Thymus (tissue), 11 donors: ENCODE measurements around the gene CUL9. TPM values are rescaled to one million over a fixed set of nuclear protein-coding genes. Genes with fewer than 3 reads are reported as not detected.

ENCODE experiments used
- DNase-seq, 9 donors: peaks; one replicate each; pipeline ENCODE4 v3.0.0-alpha.2; 2013; ENCODE audit warnings: low spot score in 9 of 9, low read depth in 6 of 9, missing footprints in 1 of 9
- H3K27ac ChIP-seq, 2 donors: one replicate each; pipeline ENCODE4 v1.5.1; 2013; ENCODE audit warnings: control low read depth in 1 of 2, low read depth in 1 of 2, low read length in 1 of 2, mild to moderate bottlenecking in 1 of 2, moderate library complexity in 1 of 2
- H3K27me3 ChIP-seq, 2 donors: one replicate each; pipeline ENCODE4 v1.5.1; 2013; ENCODE audit warnings: low read length in 1 of 2; ENCODE audit not compliant: control insufficient read depth in 2 of 2, insufficient read depth in 1 of 2
- H3K36me3 ChIP-seq, 2 donors: one replicate each; pipeline ENCODE4 v1.5.1; 2013; ENCODE audit warnings: low read length in 1 of 2, mild to moderate bottlenecking in 1 of 2, moderate library complexity in 1 of 2; ENCODE audit not compliant: control insufficient read depth in 2 of 2, insufficient read depth in 2 of 2
- H3K4me1 ChIP-seq, 2 donors: one replicate each; pipeline ENCODE4 v1.5.1; 2013; ENCODE audit warnings: low read length in 2 of 2; ENCODE audit not compliant: control insufficient read depth in 2 of 2, insufficient read depth in 2 of 2
- H3K4me3 ChIP-seq, 2 donors: one replicate each; pipeline ENCODE4 v1.5.1; 2013; ENCODE audit warnings: low read length in 2 of 2, control low read depth in 1 of 2, mild to moderate bottlenecking in 1 of 2
- H3K9me3 ChIP-seq, 2 donors: one replicate each; pipeline ENCODE4 v1.5.1; 2013; ENCODE audit warnings: low read length in 1 of 2, mild to moderate bottlenecking in 1 of 2; ENCODE audit not compliant: control insufficient read depth in 2 of 2, insufficient read depth in 1 of 2
- WGBS: extraction: QIAGEN DNeasy Blood & Tissue Kit; methylation state at CpG from one replicate; pipeline ENCODE4 v1.1.7; 2013; 5-methylcytosine and 5-hydroxymethylcytosine counted together
- polyA plus RNA-seq: library from polyadenylated mRNA; stranded (reverse); fragments of 200-250 nt; gene quantifications from one replicate; pipeline ENCODE4 v1.2.3, GENCODE V29; 2013
- total RNA-seq: library from RNA; stranded (reverse); fragments of 120-200 nt; gene quantifications from one replicate; pipeline ENCODE4 v1.2.4, GENCODE V29; 2013
- donor health status: healthy.

The CUL9 gene
- total and polyA plus RNA-seq, 2 donors = 25.3 to 119 TPM

DNA sequence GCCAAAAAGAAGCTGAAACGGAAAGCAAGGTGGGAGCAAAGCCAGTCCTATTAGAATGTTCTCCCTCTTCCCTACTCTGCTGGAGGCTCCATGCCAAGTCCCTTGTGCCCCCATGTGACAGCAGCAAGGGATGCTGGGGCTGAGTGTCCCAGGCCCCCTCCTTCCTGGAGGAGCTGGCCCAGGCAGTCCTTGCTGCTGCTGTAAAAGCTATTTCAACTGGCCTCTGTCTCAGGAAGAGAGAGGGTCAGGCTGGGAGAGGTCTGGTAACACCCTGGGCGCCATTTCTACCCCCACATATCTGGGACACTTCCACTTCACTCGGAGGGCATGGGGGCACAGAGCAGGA, 86.3 kb downstream of the CUL9 start:
- peaks cover 4 to 78% of the 10 kb centered on the region in 2 donors for H3K27me3 ChIP-seq
- H3K4me1 ChIP-seq = peaks cover 9 to 22% of the 10 kb centered on the region in 2 donors
- no peak for DNase-seq
- whole genome bisulfite sequencing = 76% methylated on average over 3 of the region's 3 CpGs
- no peak overlapping the region for H3K27ac ChIP-seq
- H3K36me3 ChIP-seq = no peaks in the 10 kb centered on the region
- peaks cover 0 to 2% of the 10 kb centered on the region in 2 donors for H3K9me3 ChIP-seq
- H3K4me3 ChIP-seq = no peak overlapping the region

DNA sequence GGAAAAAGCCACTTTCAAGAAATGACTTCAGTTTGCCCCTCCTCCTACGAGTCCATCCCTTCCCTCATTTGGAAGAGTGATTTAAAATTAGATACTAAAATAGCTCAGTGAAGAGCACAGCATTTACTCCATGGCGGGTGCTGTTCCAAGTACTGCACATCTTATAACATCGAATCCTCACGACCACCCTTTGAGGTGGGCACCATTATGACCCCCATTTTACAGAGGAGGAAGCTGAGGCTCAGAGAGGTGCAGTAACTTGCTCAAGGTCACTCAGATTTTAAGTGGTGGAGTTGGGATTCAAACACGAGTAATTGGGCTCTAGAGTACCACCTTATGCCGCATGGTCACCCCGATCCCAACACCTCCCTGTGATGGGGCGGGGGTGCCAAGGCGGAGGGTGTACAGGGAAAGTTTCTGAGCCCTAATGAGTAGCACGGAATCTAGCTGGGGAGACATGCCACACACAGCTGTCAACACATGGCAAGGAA, 86.8 kb downstream of the CUL9 start:
- 86% methylated on average over 10 of the region's 10 CpGs for WGBS
- H3K36me3 ChIP-seq = no peaks in the 10 kb centered on the region
- H3K27ac ChIP-seq = no peak overlapping the region
- no peak for DNase-seq
- peaks cover 0 to 2% of the 10 kb centered on the region in 2 donors for H3K9me3 ChIP-seq
- H3K27me3 ChIP-seq = peaks cover 8 to 83% of the 10 kb centered on the region in 2 donors
- no peak overlapping the region for H3K4me3 ChIP-seq
- peaks cover 9 to 22% of the 10 kb centered on the region in 2 donors for H3K4me1 ChIP-seq

- H3K9me3 ChIP-seq = peaks cover 0 to 2% of the 10 kb centered on the region in 2 donors
- H3K36me3 ChIP-seq = no peaks in the 10 kb centered on the region
- peak overlapping the region; percentile 16 to 49 for H3K4me3 ChIP-seq
- peaks cover 9 to 22% of the 10 kb centered on the region in 2 donors for H3K4me1 ChIP-seq
- peak in 5 of 9 donors; percentile 22 to 53 (median 35) for DNase-seq
- WGBS = 3% methylated on average over 44 of the region's 44 CpGs
- H3K27me3 ChIP-seq = peaks cover 13 to 88% of the 10 kb centered on the region in 2 donors
- peak overlapping the region in 1 of 2 donors; percentile 55 for H3K27ac ChIP-seq
These were observed 87.4 kb downstream of the CUL9 start for GRCh38 chr6:43269273-43270007.

DNA sequence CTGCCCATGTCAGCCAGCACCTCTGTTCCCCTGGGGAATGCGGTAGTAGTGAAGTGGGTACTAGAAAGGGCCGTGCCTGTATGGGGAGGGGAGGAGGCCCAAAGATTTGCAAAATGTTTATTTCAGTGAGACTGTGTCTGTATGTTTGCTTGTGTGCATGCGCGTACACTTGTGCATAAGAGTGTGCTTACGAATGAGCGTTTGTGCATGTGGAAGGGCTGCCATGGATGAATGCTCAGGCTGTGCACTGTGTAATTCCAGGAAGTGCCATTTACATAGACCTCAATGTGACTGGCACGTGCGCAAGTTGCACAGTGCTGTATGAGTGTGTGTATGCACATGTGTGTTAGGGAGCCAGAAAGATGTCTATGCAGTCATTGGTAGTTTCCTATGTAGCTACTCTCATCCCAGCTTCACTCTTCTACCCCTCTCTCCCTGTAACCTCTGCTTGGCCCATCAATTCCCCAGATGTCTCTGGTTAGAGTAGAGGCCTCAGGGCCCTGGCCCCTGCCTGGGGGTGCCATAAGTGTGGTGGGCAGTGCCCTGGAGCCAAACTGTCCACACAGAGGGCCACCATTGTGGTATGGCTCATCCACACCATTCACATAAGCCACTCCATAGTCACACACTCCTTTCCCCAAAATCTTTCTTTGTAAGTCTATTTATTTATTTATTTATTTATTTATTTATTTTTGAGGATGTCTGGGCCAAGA, 89.3 kb downstream of the CUL9 start:
- Histone ChIP-seq H3K36me3 (no peaks in the 10 kb centered on the region), H3K4me1 (peaks cover 9 to 32% of the 10 kb centered on the region in 2 donors), H3K9me3 (peaks cover 0 to 2% of the 10 kb centered on the region in 2 donors), H3K4me3 (no peak overlapping the region), H3K27ac (no peak overlapping the region), H3K27me3 (peaks cover 29 to 96% of the 10 kb centered on the region in 2 donors)
- no peak for DNase-seq
- 97% methylated on average over 8 of the region's 8 CpGs for WGBS

GRCh38 chr6:43271944-43272343, 89.9 kb downstream of the CUL9 start:
- no peak overlapping the region for H3K27ac ChIP-seq
- peaks cover 9 to 35% of the 10 kb centered on the region in 2 donors for H3K4me1 ChIP-seq
- H3K36me3 ChIP-seq = no peaks in the 10 kb centered on the region
- H3K27me3 ChIP-seq = peaks cover 36 to 100% of the 10 kb centered on the region in 2 donors
- no peak overlapping the region for H3K4me3 ChIP-seq
- DNase-seq = no peak
- peaks cover 0 to 7% of the 10 kb centered on the region in 2 donors for H3K9me3 ChIP-seq

GRCh38 chr6:43273707-43274106, 91.7 kb downstream of the CUL9 start:
- peaks cover 45 to 100% of the 10 kb centered on the region in 2 donors for H3K27me3 ChIP-seq
- no peak overlapping the region for H3K27ac ChIP-seq
- 81% methylated on average over 2 of the region's 2 CpGs for WGBS
- H3K9me3 ChIP-seq = peaks cover 0 to 7% of the 10 kb centered on the region in 2 donors
- peaks cover 9 to 32% of the 10 kb centered on the region in 2 donors for H3K4me1 ChIP-seq
- no peak overlapping the region for H3K4me3 ChIP-seq
- no peak for DNase-seq
- no peaks in the 10 kb centered on the region for H3K36me3 ChIP-seq

Other genes with a start within 250 kb of the CUL9 start
- gene GNMT, start 221.4 kb upstream of the CUL9 start, total RNA-seq = 3.0 TPM
- gene GNMT, start 221.4 kb upstream of the CUL9 start, polyA plus RNA-seq = 2.6 TPM
- gene PEX6, start 203.0 kb upstream of the CUL9 start, total RNA-seq = 14.6 TPM
- 16.6 TPM for gene PEX6, start 203.0 kb upstream of the CUL9 start, polyA plus RNA-seq
- gene PPP2R5D, start 197.6 kb upstream of the CUL9 start, total RNA-seq = 45.8 TPM
- gene PPP2R5D, start 197.6 kb upstream of the CUL9 start, polyA plus RNA-seq = 25.0 TPM
- gene MEA1, start 168.2 kb upstream of the CUL9 start, total RNA-seq = 101 TPM
- gene MEA1, start 168.2 kb upstream of the CUL9 start, polyA plus RNA-seq = 72.3 TPM
- gene KLHDC3, start 167.9 kb upstream of the CUL9 start, total RNA-seq = 73.8 TPM
- gene KLHDC3, start 167.9 kb upstream of the CUL9 start, polyA plus RNA-seq = 87.0 TPM
- gene RRP36, start 160.6 kb upstream of the CUL9 start, total RNA-seq = 64.6 TPM
- gene RRP36, start 160.6 kb upstream of the CUL9 start, polyA plus RNA-seq = 50.1 TPM
- 9.4 TPM for gene CUL7, start 128.3 kb upstream of the CUL9 start, total RNA-seq
- gene CUL7, start 128.3 kb upstream of the CUL9 start, polyA plus RNA-seq = 5.5 TPM
- 28.0 TPM for gene MRPL2, start 122.8 kb upstream of the CUL9 start, total RNA-seq
- 49.9 TPM for gene MRPL2, start 122.8 kb upstream of the CUL9 start, polyA plus RNA-seq
- 20.3 TPM for gene KLC4, start 122.6 kb upstream of the CUL9 start, total RNA-seq
- gene KLC4, start 122.6 kb upstream of the CUL9 start, polyA plus RNA-seq = 27.1 TPM
- gene PTK7, start 105.9 kb upstream of the CUL9 start, total RNA-seq = 48.1 TPM
- gene PTK7, start 105.9 kb upstream of the CUL9 start, polyA plus RNA-seq = 101 TPM
- 18.1 TPM for gene SRF, start 10.9 kb upstream of the CUL9 start, total RNA-seq
- 25.5 TPM for gene SRF, start 10.9 kb upstream of the CUL9 start, polyA plus RNA-seq
- gene DNPH1, start 47.3 kb downstream of the CUL9 start, total RNA-seq = 58.9 TPM
- gene DNPH1, start 47.3 kb downstream of the CUL9 start, polyA plus RNA-seq = 46.7 TPM
- gene TTBK1, start 61.3 kb downstream of the CUL9 start, total RNA-seq = 0.05 TPM
- 0.09 TPM for gene TTBK1, start 61.3 kb downstream of the CUL9 start, polyA plus RNA-seq
- gene SLC22A7, start 116.1 kb downstream of the CUL9 start, total RNA-seq = 0.09 TPM
- gene SLC22A7, start 116.1 kb downstream of the CUL9 start, polyA plus RNA-seq = 0.16 TPM
- 0.61 TPM for gene CRIP3, start 126.6 kb downstream of the CUL9 start, total RNA-seq
- gene CRIP3, start 126.6 kb downstream of the CUL9 start, polyA plus RNA-seq = 11.0 TPM
- gene ZNF318, start 187.5 kb downstream of the CUL9 start, total RNA-seq = 8.0 TPM
- 9.2 TPM for gene ZNF318, start 187.5 kb downstream of the CUL9 start, polyA plus RNA-seq
- 8.9 TPM for gene ABCC10, start 245.3 kb downstream of the CUL9 start, total RNA-seq
- gene ABCC10, start 245.3 kb downstream of the CUL9 start, polyA plus RNA-seq = 47.6 TPM